SK-N-SH (cell line): ENCODE results near the gene TBX2.

ENCODE experiments used
- EP300 ChIP-seq, 2 experiments: IDR thresholded peaks; 2 replicates each; pipeline versions ENCODE4 v1.4.0 to v1.6.1; 2012; ENCODE audit warnings: borderline replicate concordance in 1 of 2, low read depth in 1 of 2, low read length in 1 of 2
- NFIC ChIP-seq: IDR thresholded peaks from 2 replicates; pipeline ENCODE4 v1.4.0; 2012; ENCODE audit warnings: borderline replicate concordance
- NRF1 ChIP-seq: IDR thresholded peaks from 2 replicates; pipeline ENCODE4 v1.6.1; 2012; ENCODE audit warnings: low read depth, mild to moderate bottlenecking, low read length
- RCOR1 ChIP-seq: fragments of 150-350 bp; IDR thresholded peaks from 2 replicates; pipeline ENCODE4 v1.6.1; 2017; ENCODE audit warnings: antibody characterized with exemption, low read length
- TEAD4 ChIP-seq: IDR thresholded peaks from 2 replicates; pipeline ENCODE4 v1.4.0; 2012; ENCODE audit warnings: mild to moderate bottlenecking, borderline replicate concordance; ENCODE audit not compliant: insufficient read depth
- TF ChIP-seq, protein P1 (sequence below): fragments of 200-600 bp; sonication (generic); IDR thresholded peaks from 2 replicates; pipeline ENCODE4 v1.6.1; 2017; ENCODE audit warnings: antibody characterized with exemption, mild to moderate bottlenecking, moderate library complexity
- TF ChIP-seq, protein P2 (sequence below): IDR thresholded peaks from 2 replicates; pipeline ENCODE4 v1.6.1; 2012; ENCODE audit warnings: mild to moderate bottlenecking, low read depth, low read length, moderate library complexity

GRCh38 chr17:61380836-61381525 lies 18.7 kb upstream of the TBX2 start:
- TF ChIP-seq EP300 (IDR thresholded peaks at IDR 0.05; ENCODE audit: borderline replicate concordance in 1 of 2, low read depth in 1 of 2, low read length in 1 of 2), result peak; percentile 29 to 99; a peak in 3 of 4 replicates
- no peak for TF ChIP-seq NRF1
- TF ChIP-seq NFIC, result no peak
- TF ChIP-seq, protein P1, sequence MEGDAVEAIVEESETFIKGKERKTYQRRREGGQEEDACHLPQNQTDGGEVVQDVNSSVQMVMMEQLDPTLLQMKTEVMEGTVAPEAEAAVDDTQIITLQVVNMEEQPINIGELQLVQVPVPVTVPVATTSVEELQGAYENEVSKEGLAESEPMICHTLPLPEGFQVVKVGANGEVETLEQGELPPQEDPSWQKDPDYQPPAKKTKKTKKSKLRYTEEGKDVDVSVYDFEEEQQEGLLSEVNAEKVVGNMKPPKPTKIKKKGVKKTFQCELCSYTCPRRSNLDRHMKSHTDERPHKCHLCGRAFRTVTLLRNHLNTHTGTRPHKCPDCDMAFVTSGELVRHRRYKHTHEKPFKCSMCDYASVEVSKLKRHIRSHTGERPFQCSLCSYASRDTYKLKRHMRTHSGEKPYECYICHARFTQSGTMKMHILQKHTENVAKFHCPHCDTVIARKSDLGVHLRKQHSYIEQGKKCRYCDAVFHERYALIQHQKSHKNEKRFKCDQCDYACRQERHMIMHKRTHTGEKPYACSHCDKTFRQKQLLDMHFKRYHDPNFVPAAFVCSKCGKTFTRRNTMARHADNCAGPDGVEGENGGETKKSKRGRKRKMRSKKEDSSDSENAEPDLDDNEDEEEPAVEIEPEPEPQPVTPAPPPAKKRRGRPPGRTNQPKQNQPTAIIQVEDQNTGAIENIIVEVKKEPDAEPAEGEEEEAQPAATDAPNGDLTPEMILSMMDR, result no peak
- peak; percentile 99 for TF ChIP-seq RCOR1
- peak; percentile 69; the same call in 1 of the 2 replicates for TF ChIP-seq TEAD4
- TF ChIP-seq, protein P2, sequence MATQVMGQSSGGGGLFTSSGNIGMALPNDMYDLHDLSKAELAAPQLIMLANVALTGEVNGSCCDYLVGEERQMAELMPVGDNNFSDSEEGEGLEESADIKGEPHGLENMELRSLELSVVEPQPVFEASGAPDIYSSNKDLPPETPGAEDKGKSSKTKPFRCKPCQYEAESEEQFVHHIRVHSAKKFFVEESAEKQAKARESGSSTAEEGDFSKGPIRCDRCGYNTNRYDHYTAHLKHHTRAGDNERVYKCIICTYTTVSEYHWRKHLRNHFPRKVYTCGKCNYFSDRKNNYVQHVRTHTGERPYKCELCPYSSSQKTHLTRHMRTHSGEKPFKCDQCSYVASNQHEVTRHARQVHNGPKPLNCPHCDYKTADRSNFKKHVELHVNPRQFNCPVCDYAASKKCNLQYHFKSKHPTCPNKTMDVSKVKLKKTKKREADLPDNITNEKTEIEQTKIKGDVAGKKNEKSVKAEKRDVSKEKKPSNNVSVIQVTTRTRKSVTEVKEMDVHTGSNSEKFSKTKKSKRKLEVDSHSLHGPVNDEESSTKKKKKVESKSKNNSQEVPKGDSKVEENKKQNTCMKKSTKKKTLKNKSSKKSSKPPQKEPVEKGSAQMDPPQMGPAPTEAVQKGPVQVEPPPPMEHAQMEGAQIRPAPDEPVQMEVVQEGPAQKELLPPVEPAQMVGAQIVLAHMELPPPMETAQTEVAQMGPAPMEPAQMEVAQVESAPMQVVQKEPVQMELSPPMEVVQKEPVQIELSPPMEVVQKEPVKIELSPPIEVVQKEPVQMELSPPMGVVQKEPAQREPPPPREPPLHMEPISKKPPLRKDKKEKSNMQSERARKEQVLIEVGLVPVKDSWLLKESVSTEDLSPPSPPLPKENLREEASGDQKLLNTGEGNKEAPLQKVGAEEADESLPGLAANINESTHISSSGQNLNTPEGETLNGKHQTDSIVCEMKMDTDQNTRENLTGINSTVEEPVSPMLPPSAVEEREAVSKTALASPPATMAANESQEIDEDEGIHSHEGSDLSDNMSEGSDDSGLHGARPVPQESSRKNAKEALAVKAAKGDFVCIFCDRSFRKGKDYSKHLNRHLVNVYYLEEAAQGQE, result no peak
